ENCODE data around the gene MANSC1.

MANSC1 gene

GRCh38 chr12:12334367-12335040 lies 15.5 kb downstream of the MANSC1 start:
- peak overlapping the region; percentile 93 for H3K27ac ChIP-seq
- peak overlapping the region; percentile 30 to 35 for H3K4me3 ChIP-seq (ENCODE audit: low read depth in 1 of 2, low read length in 1 of 2)
- peaks cover 48% of the 10 kb centered on the region for H3K36me3 ChIP-seq
- peak; percentile 78 for TF ChIP-seq CTCF (IDR thresholded peaks at IDR 0.05)
- H3K4me1 ChIP-seq (ENCODE audit: control insufficient read depth in 1 of 2, insufficient read depth in 1 of 2, low read depth in 1 of 2, low read length in 1 of 2), result peaks cover 64 to 65% of the 10 kb centered on the region in 2 experiments
- H3K27me3 ChIP-seq, result no peaks in the 10 kb centered on the region
- no peaks in the 10 kb centered on the region for H3K9me3 ChIP-seq

- TF ChIP-seq CTCF (IDR thresholded peaks at IDR 0.05), result no peak
- Histone ChIP-seq H3K27me3 (no peaks in the 10 kb centered on the region), H3K27ac (peak overlapping the region; percentile 93), H3K36me3 (peaks cover 56% of the 10 kb centered on the region), H3K9me3 (no peaks in the 10 kb centered on the region), H3K4me1 (ENCODE audit: control insufficient read depth in 1 of 2, insufficient read depth in 1 of 2, low read depth in 1 of 2, low read length in 1 of 2) (peaks cover 56 to 57% of the 10 kb centered on the region in 2 experiments), H3K4me3 (ENCODE audit: low read depth in 1 of 2, low read length in 1 of 2) (peak overlapping the region in 1 of 2 experiments; percentile 35)
Observed at GRCh38 chr12:12333407-12334366, 16.4 kb downstream of the MANSC1 start.

- TF ChIP-seq CTCF (IDR thresholded peaks at IDR 0.05), result no peak
- Histone ChIP-seq H3K9me3 (no peaks in the 10 kb centered on the region), H3K4me1 (ENCODE audit: control insufficient read depth in 1 of 2, insufficient read depth in 1 of 2, low read depth in 1 of 2, low read length in 1 of 2) (peaks cover 53% of the 10 kb centered on the region in 2 experiments), H3K36me3 (peaks cover 53% of the 10 kb centered on the region), H3K4me3 (ENCODE audit: low read depth in 1 of 2, low read length in 1 of 2) (no peak overlapping the region), H3K27me3 (no peaks in the 10 kb centered on the region), H3K27ac (no peak overlapping the region)
Observed at GRCh38 chr12:12331896-12332295, 18.1 kb downstream of the MANSC1 start.

GRCh38 chr12:12331244-12331771 lies 18.7 kb downstream of the MANSC1 start:
- Histone ChIP-seq H3K27me3 (no peaks in the 10 kb centered on the region), H3K27ac (peak overlapping the region; percentile 36), H3K36me3 (peaks cover 52% of the 10 kb centered on the region), H3K4me1 (ENCODE audit: control insufficient read depth in 1 of 2, insufficient read depth in 1 of 2, low read depth in 1 of 2, low read length in 1 of 2) (peaks cover 47 to 48% of the 10 kb centered on the region in 2 experiments), H3K9me3 (no peaks in the 10 kb centered on the region), H3K4me3 (ENCODE audit: low read depth in 1 of 2, low read length in 1 of 2) (no peak overlapping the region)
- no peak for TF ChIP-seq CTCF (IDR thresholded peaks at IDR 0.05)

- H3K27ac ChIP-seq, result peak overlapping the region; percentile 51
- no peak overlapping the region for H3K4me3 ChIP-seq (ENCODE audit: low read depth in 1 of 2, low read length in 1 of 2)
- TF ChIP-seq CTCF (IDR thresholded peaks at IDR 0.05), result peak; percentile 36
- H3K9me3 ChIP-seq, result no peaks in the 10 kb centered on the region
- peaks cover 40% of the 10 kb centered on the region for H3K36me3 ChIP-seq
- H3K4me1 ChIP-seq (ENCODE audit: control insufficient read depth in 1 of 2, insufficient read depth in 1 of 2, low read depth in 1 of 2, low read length in 1 of 2), result peaks cover 15 to 16% of the 10 kb centered on the region in 2 experiments
- H3K27me3 ChIP-seq, result no peaks in the 10 kb centered on the region
Observed at GRCh38 chr12:12327802-12328201, 22.2 kb downstream of the MANSC1 start.
